ENCODE data around the gene PI4K2B.
"Not testable (repeated sequence)": the region's sequence is repeated elsewhere in the genome, so short reads cannot be mapped to it uniquely, and the experiment has no call there.

GRCh38 chr4:25242195-25242594 is 8.4 kb downstream of the PI4K2B start:
- TF ChIP-seq CTCF (IDR thresholded peaks at IDR 0.05 in 2 of 3, conservative IDR thresholded peaks at IDR 0.05 in 1 of 3; ENCODE audit: control insufficient read depth in 2 of 3, extremely low read depth in 1 of 3, insufficient read depth in 1 of 3, low read depth in 3 of 3, low read length in 3 of 3); ZNF274 (IDR thresholded peaks at IDR 0.05; ENCODE audit: insufficient read depth, insufficient read length): not testable (repeated sequence)
